ENCODE results near the gene TMEM270.
"Not testable (repeated sequence)": the region's sequence is repeated elsewhere in the genome, so short reads cannot be mapped to it uniquely, and the experiment has no call there.

The TMEM270 gene, protein sequence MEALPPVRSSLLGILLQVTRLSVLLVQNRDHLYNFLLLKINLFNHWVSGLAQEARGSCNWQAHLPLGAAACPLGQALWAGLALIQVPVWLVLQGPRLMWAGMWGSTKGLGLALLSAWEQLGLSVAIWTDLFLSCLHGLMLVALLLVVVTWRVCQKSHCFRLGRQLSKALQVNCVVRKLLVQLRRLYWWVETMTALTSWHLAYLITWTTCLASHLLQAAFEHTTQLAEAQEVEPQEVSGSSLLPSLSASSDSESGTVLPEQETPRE

DNA sequence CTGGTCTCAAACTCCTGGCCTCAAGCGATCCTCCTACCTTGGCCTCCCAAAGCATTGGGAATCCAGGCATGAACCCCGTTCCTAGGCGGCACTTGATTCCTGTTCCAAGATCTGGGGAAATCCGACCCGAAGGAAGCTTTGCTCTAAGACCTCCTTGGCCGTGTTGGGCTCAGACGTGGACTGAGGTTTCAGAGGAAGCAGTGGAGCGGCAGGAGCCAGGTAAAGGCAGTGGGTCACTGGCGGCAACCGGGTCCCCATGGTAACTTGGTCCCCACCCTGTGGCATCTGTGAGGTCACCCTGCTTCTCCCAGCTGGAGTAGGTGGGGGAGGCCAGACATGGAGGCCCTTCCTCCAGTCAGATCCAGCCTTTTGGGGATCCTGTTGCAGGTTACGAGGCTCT lies at the start of gene TMEM270:
TSS of gene TMEM270 (plus strand) at position 301 of the 400 bp plus-strand sequence. CDS start at position 337, 36 bp downstream.
- no peak for DNase-seq

GRCh38 chr7:73811760-73812168 lies 49.2 kb upstream of the TMEM270 start:
- peak; percentile 60 for DNase-seq

DNA sequence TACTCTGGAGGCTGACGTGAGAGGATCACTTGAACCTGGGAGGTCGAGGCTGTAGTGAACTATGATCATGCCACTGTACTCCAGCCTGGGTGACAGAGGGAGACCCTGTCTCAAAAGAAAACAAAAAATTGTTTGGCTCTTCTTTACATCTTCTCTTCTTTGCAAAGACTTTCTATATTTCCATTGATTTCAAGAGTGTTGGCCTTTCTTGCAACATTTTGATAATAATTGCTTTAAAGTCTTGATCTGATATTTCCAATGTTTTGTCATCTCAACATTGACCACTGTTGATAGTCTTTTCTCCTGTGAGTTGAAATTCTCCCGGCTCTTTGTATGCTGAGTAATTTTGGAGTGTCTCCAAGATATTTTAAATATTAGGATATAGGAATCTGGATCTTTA lies 48.0 kb upstream of the TMEM270 start:
- no peak for DNase-seq

GRCh38 chr7:73815436-73815835 lies 45.5 kb upstream of the TMEM270 start:
- no peak for DNase-seq

DNA sequence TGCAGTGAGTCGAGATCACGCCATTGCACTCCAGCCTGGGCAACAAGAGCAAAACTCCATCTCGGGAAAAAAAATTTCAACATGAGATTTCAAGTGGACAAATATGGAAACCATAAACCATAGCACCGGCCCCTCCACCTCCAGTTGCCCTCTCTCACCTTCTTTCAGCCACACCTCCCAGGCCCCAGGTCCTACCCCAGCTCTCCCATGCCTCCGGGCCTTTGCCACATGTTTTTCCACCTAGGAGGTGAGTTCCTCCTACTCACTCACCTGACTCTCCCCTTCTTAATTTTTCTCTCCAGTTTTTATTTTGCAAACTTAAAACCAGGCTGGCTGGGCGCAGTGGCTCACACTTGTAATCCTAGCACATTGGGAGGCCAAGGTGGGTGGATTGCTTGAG lies 43.8 kb upstream of the TMEM270 start:
- DNase-seq: no peak

- no peak for DNase-seq
Measured at GRCh38 chr7:73820013-73820412, 40.9 kb upstream of the TMEM270 start.

- DNase-seq: not testable (repeated sequence)
Measured at GRCh38 chr7:73821597-73822285, 39.2 kb upstream of the TMEM270 start.

- no peak for DNase-seq
Measured at GRCh38 chr7:73822319-73823173, 38.4 kb upstream of the TMEM270 start.

GRCh38 chr7:73823257-73823656 lies 37.7 kb upstream of the TMEM270 start:
- DNase-seq: no peak

DNA sequence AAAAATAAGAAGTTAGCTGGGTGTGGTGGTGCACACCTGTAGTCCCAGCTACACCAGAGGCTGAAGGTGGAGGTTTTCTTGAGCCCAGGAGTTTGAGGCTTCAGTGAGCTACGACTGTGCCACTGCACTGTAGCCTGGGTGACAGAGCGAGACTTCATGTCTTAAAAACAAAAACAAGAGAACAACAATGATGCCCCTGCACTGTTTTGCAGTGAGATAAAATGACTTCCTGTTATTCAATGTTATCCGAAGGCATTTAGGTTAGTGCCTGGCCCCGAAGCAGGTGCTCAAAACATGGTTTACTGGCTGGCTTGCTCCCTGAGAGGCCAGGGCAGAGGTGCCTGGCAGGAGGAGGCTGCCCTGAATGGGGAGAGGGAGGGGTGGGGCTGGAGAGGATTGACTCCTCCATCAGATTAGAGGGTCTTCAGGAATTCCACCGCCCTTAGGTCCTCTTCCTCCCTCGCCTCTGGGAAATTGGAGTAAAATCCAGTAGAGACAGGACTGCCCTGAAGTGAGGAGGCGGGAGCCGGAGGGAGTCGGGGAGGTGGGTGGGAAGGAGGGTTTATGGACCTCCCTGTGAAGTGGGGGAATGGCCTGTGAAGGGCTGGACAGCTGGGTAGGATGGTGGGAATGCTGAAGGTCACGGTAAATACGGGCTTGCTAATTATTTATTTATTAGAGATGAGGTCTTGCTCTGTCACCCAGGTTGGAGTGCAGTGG lies 36.9 kb upstream of the TMEM270 start:
- DNase-seq: no peak

- DNase-seq: no peak
Measured at GRCh38 chr7:73824986-73825385, 36.0 kb upstream of the TMEM270 start.

GRCh38 chr7:73827567-73828106 lies 33.3 kb upstream of the TMEM270 start:
- no peak for DNase-seq

DNA sequence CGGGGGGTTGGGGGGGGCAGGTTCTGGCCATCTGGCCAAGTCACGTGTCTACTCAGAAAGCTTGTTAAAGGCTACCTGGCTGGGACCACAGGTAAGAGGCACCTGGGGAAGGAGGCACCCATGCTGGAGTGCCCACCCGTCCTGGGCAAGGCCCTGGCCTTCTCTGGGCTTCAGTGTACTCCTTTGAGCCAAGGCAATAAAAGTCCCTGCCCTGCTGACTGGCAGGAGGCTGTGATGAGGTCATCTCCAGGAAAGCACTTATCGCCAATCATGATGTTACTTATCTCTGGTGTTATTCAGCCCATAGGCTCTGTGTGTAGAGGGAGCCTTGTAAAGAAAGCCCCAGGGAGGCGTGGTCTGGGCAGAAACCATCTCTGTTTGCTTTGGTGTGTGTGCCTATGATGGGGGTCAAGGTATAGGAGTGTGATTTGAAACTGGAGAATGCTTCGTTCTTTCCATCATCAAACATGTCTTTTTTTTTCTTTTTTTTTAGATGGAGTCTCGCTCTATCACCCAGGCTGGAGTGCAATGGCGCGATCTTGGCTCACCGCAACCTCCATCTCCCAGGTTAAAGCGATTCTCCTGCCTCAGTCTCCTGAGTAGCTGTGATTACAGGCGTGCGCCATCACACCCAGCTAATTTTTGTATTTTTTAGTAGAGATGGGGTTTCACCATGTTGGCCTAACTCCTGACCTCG lies 32.7 kb upstream of the TMEM270 start:
- peak; percentile 10 for DNase-seq

DNA sequence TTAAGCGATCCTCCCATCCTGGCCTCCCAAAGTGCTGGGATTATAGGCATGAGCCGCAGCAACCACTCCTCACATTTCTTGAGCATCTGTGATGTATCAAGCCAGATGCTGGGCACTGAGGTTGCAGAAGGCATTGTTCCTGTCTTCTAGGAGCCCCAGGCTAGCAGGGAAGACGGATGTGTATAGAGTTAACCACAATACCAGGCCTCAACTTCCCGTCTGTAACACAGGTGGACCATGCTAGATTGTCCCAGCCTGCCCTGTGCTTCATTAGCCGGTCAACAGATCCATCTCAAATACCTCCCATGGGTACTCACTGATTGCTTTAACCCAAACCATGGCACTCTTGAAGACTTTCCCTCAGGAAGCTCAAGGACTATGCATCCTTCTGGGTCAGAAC lies 32.0 kb upstream of the TMEM270 start:
- DNase-seq: no peak

GRCh38 chr7:73829505-73829904 lies 31.5 kb upstream of the TMEM270 start:
- DNase-seq: no peak

DNA sequence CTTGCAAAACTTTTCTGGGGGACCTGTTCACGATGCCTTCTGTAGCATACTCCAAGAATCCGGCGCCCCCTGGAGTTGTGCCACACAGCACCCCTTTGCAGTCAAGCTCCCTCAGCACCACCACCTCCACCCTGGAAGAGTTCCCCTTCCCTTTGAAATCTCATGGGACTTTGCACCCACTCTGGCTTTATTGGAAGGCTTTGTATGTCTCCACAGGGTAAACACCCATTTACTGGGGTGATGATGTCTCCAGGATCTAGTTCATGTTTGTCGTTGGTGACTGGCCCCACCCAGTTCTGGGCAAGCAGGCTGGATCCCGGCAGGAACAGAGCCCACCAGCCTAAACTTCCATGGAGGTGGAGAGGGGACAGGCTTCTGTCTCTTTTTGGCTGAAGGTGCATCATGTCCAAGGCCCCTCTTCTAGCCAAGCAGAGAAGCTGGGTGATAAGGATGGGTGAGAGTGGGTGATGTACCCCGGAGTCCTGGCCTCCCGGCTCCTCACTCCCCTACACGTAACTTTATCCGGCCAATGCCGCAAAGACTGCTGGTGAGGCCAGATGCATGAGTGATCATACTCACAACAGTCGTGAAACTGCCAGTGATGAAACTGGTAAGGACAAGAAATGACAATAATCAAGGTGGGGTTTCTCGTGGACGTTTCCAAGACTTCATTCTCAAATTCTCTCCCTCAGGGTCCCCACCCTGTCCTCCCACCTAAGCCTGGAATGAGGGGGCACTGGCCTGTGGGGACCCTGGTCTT lies 30.9 kb upstream of the TMEM270 start:
- DNase-seq: no peak

DNA sequence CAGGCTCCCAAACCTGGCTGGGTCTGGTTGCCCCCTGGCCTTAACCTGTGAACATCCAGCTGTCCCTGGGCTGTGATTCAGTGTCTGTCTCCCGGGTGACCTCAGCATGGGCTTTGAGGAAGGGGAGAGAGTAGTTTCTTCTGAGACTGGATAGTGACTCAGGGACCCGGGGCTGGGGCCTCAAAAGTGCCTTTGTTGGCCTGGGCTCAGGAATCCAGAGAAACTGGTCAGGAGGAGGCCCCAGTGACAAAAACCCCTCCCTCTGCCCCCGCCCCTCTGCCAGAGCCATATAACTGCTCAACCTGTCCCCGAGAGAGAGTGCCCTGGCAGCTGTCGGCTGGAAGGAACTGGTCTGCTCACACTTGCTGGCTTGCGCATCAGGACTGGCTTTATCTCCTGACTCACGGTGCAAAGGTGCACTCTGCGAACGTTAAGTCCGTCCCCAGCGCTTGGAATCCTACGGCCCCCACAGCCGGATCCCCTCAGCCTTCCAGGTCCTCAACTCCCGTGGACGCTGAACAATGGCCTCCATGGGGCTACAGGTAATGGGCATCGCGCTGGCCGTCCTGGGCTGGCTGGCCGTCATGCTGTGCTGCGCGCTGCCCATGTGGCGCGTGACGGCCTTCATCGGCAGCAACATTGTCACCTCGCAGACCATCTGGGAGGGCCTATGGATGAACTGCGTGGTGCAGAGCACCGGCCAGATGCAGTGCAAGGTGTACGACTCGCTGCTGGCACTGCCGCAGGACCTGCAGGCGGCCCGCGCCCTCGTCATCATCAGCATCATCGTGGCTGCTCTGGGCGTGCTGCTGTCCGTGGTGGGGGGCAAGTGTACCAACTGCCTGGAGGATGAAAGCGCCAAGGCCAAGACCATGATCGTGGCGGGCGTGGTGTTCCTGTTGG lies 30.0 kb upstream of the TMEM270 start, which contains the start of gene CLDN4:
TSS of gene CLDN4 (plus strand) at position 316 of the 903 bp plus-strand sequence. CDS start at position 522, 206 bp downstream.
- no peak for DNase-seq

GRCh38 chr7:73831584-73831833 lies 29.4 kb upstream of the TMEM270 start:
- no peak for DNase-seq

GRCh38 chr7:73831834-73832651 lies 28.9 kb upstream of the TMEM270 start:
- DNase-seq: no peak
